ENCODE results near the gene USP49.

The USP49 gene

GRCh38 chr6:41798901-41799558, 96.1 kb downstream of the USP49 start (continued):
- no peak for TF ChIP-seq ATF2 (tag by site-specific recombination; IDR thresholded peaks at IDR 0.05; ENCODE audit: low read depth)
- TF ChIP-seq ZNF202 (tag by site-specific recombination; IDR thresholded peaks at IDR 0.05; ENCODE audit: borderline replicate concordance), result 0 out of 2 replicates have a peak, but pooled peaks have one; percentile 44
- TF ChIP-seq ZNF560 (tag by site-specific recombination; IDR thresholded peaks at IDR 0.05; ENCODE audit: borderline replicate concordance), result peak; percentile 73; the same call in 1 of the 2 replicates
- no peak for TF ChIP-seq SCRT2 (tag by site-specific recombination; IDR thresholded peaks at IDR 0.05)
- TF ChIP-seq ZNF433 (tag by site-specific recombination; IDR thresholded peaks at IDR 0.05; ENCODE audit: low read depth), result peak; percentile 69; the same call in 1 of the 2 replicates
- TF ChIP-seq ZNF112 (tag by site-specific recombination; IDR thresholded peaks at IDR 0.05), result no peak
- TF ChIP-seq ZNF341 (tag by site-specific recombination; IDR thresholded peaks at IDR 0.05; ENCODE audit: low read depth), result 0 out of 2 replicates have a peak, but pooled peaks have one; percentile 37
- TF ChIP-seq ZIC2 (tag by site-specific recombination; IDR thresholded peaks at IDR 0.05), result no peak
- peak; percentile 76 for TF ChIP-seq ZNF623 (tag by site-specific recombination; IDR thresholded peaks at IDR 0.05)
- no peak for TF ChIP-seq ZNF692 (tag by site-specific recombination; IDR thresholded peaks at IDR 0.05)
- peak; percentile 91 for TF ChIP-seq ZNF426 (tag by site-specific recombination; IDR thresholded peaks at IDR 0.05)
- TF ChIP-seq ZSCAN4 (tag by site-specific recombination; IDR thresholded peaks at IDR 0.05), result no peak
- no peak for TF ChIP-seq ZNF501 (tag by site-specific recombination; IDR thresholded peaks at IDR 0.05)
- peak; percentile 61 for TF ChIP-seq ZNF510 (tag by site-specific recombination; IDR thresholded peaks at IDR 0.05; ENCODE audit: insufficient replicate concordance)
- no peak for TF ChIP-seq ZNF843 (tag by site-specific recombination; IDR thresholded peaks at IDR 0.05)
- TF ChIP-seq BCL11B (tag by site-specific recombination; IDR thresholded peaks at IDR 0.05; ENCODE audit: low read depth), result no peak
- no peak for TF ChIP-seq ZNF704 (tag by site-specific recombination; IDR thresholded peaks at IDR 0.05)
- TF ChIP-seq MZF1 (tag by site-specific recombination; IDR thresholded peaks at IDR 0.05; ENCODE audit: borderline replicate concordance), result no peak
- no peak for TF ChIP-seq ZNF211 (tag by site-specific recombination; IDR thresholded peaks at IDR 0.05; ENCODE audit: low read depth)
- TF ChIP-seq ZNF629 (tag by site-specific recombination; IDR thresholded peaks at IDR 0.05), result peak; percentile 56; the same call in 1 of the 2 replicates
- 0 out of 2 replicates have a peak, but pooled peaks have one; percentile 67 for TF ChIP-seq ZNF558 (tag by site-specific recombination; IDR thresholded peaks at IDR 0.05)
- no peak for TF ChIP-seq ZSCAN18 (tag by site-specific recombination; IDR thresholded peaks at IDR 0.05)
- TF ChIP-seq REST (tag by site-specific recombination; IDR thresholded peaks at IDR 0.05), result peak; percentile 70
- no peak for TF ChIP-seq ZNF423 (tag by site-specific recombination; IDR thresholded peaks at IDR 0.05)
- TF ChIP-seq ZBTB8A (tag by site-specific recombination; IDR thresholded peaks at IDR 0.05), result peak; percentile 75
- TF ChIP-seq ZNF239 (tag by site-specific recombination; IDR thresholded peaks at IDR 0.05), result no peak
- TF ChIP-seq ZNF350 (tag by site-specific recombination; IDR thresholded peaks at IDR 0.05), result no peak

Data from HEK293 (cell line).